Transverse colon (tissue), 4 donors: Measurements from ENCODE around the gene HELZ. TPM values are rescaled to one million over a fixed set of nuclear protein-coding genes. Genes with fewer than 3 reads are reported as not detected.

Experiments used
- DNase-seq: peaks from one replicate; pipeline ENCODE4 v3.0.0-alpha.2; 2019
- H3K27ac ChIP-seq, 4 donors: fragments of 200-600 bp; sonication (generic); 2 replicates each; pipeline ENCODE4 v1.5.1; 2016 to 2018; ENCODE audit warnings: inconsistent platforms in 4 of 4
- H3K27me3 ChIP-seq: fragments of 200-600 bp; sonication (generic); 2 replicates; pipeline ENCODE4 v1.5.1; 2017; ENCODE audit warnings: inconsistent platforms
- H3K36me3 ChIP-seq, 4 donors: fragments of 200-600 bp; sonication (generic); 2 replicates each; pipeline ENCODE4 v1.5.1; 2017 to 2019; ENCODE audit warnings: inconsistent platforms in 4 of 4
- H3K4me1 ChIP-seq, 4 donors: fragments of 200-600 bp; sonication (generic); 2 replicates each; pipeline ENCODE4 v1.5.1; 2017 to 2020; ENCODE audit warnings: inconsistent platforms in 4 of 4
- H3K4me3 ChIP-seq, 4 donors: fragments of 200-600 bp; sonication (generic); 1 replicate in 1 of 4; 2 replicates in 3 of 4; pipeline versions ENCODE4 v1.5.1 to v1.6.1; 2017 to 2019; ENCODE audit warnings: inconsistent platforms in 4 of 4
- H3K9me3 ChIP-seq, 2 donors: fragments of 200-600 bp; sonication (generic); 2 replicates each; pipeline ENCODE4 v1.5.1; 2017 to 2019; ENCODE audit warnings: inconsistent platforms in 2 of 2
- CTCF ChIP-seq, 5 experiments: fragments of 200-600 bp in 3 of 5; fragments of 450-650 bp in 2 of 5; sonication (generic) in 3 of 5; IDR thresholded peaks; 1 replicate in 2 of 5; 2 replicates in 3 of 5; pipeline ENCODE4 v1.5.1; 2016 to 2017; ENCODE audit warnings: antibody characterized with exemption in 5 of 5, inconsistent platforms in 3 of 5, mild to moderate bottlenecking in 2 of 5, moderate library complexity in 1 of 5
- EP300 ChIP-seq: sonication (generic); formaldehyde crosslinking; IDR thresholded peaks from one replicate; pipeline ENCODE4 v1.6.1; 2017; ENCODE audit warnings: antibody characterized with exemption, low read depth
- POLR2A ChIP-seq: fragments of 450-650 bp; IDR thresholded peaks from one replicate; pipeline ENCODE4 v1.6.1; 2016; ENCODE audit warnings: antibody characterized with exemption, mild to moderate bottlenecking, moderate library complexity
- POLR2AphosphoS5 ChIP-seq, 3 donors: sonication (generic); formaldehyde crosslinking; IDR thresholded peaks; one replicate each; pipeline ENCODE4 v1.6.1; 2016; ENCODE audit warnings: antibody characterized with exemption in 3 of 3
- WGBS, 2 donors: methylation state at CpG; one replicate each; pipeline ENCODE4 v1.1.5; 2018; ENCODE audit warnings: low coverage in 1 of 2; 5-methylcytosine and 5-hydroxymethylcytosine counted together
- in situ Hi-C, 4 donors: fragments of 200-750 bp; cut with MboI; loops; one replicate each; pipeline versions ENCODE4 v1.15.0 to v1.15.1; 2017; ENCODE audit warnings: low sequenced_read_pairs in 3 of 4, low pct_ligation_motif_present in 1 of 4, low pct_unique_long_range_greater_than_20kb in 1 of 4
- intact Hi-C: fragments of 100-400 bp; cut with DNase I; formaldehyde crosslinking; loops from one replicate; pipeline ENCODE4 v1.15.1; 2023; ENCODE audit warnings: low total_unique reads
- total RNA-seq, 4 donors: library from RNA; depleted of rRNA; stranded (reverse); fragments of >200 nt; gene quantifications; one replicate each; pipeline ENCODE4 v1.1.0, GENCODE V29; 2016

HELZ gene
- total RNA-seq, 4 donors from 2014 or later, result 31.8 to 126 (median 56.0) TPM

GRCh38 chr17:67232441-67232840 is 12.6 kb downstream of the HELZ start:
- DNase-seq, result no peak
- Histone ChIP-seq H3K27me3 (no peaks in the 10 kb centered on the region), H3K4me1 (peaks cover 0 to 5% (median 2%) of the 10 kb centered on the region in 4 donors), H3K27ac (no peak overlapping the region), H3K36me3 (peaks cover 0 to 22% (median 8%) of the 10 kb centered on the region in 4 donors), H3K4me3 (no peak overlapping the region), H3K9me3 (no peaks in the 10 kb centered on the region)
- intact Hi-C loops (no loop called here), in situ Hi-C loops (no loop called here)
- TF ChIP-seq POLR2A, result no peak
- no peak for TF ChIP-seq POLR2AphosphoS5 (IDR thresholded peaks at IDR 0.05)
- TF ChIP-seq EP300, result no peak
- TF ChIP-seq CTCF (IDR thresholded peaks at IDR 0.05), result no peak
- 93 to 94% methylated on average over 2 of the region's 2 CpGs for WGBS, 2 donors

GRCh38 chr17:67229109-67229955 is 15.7 kb downstream of the HELZ start:
- intact Hi-C loops, result no loop called here

GRCh38 chr17:67227488-67227887 is 17.5 kb downstream of the HELZ start:
- TF ChIP-seq POLR2AphosphoS5 (IDR thresholded peaks at IDR 0.05), result peak in 1 of 3 donors; percentile 26
- TF ChIP-seq EP300, result no peak
- intact Hi-C loops, result no loop called here
- in situ Hi-C loops, result no loop called here

More at GRCh38 chr17:67229109-67229955, 15.7 kb downstream of the HELZ start:
- in situ Hi-C loops, result no loop called here
- WGBS, 2 donors, result 90% methylated on average over 5 of the region's 5 CpGs
- no peaks in the 10 kb centered on the region for H3K9me3 ChIP-seq
- H3K36me3 ChIP-seq, result peaks cover 0 to 17% (median 0%) of the 10 kb centered on the region in 4 donors
- TF ChIP-seq EP300 (no peak), POLR2A (no peak), CTCF (IDR thresholded peaks at IDR 0.05) (no peak), POLR2AphosphoS5 (IDR thresholded peaks at IDR 0.05) (no peak)
- DNase-seq, result no peak
- H3K27me3 ChIP-seq, result no peaks in the 10 kb centered on the region
- H3K27ac ChIP-seq, result no peak overlapping the region
- no peak overlapping the region for H3K4me3 ChIP-seq
- peaks cover 0 to 9% (median 2%) of the 10 kb centered on the region in 4 donors for H3K4me1 ChIP-seq

GRCh38 chr17:67225316-67225715 is 19.7 kb downstream of the HELZ start:
- Histone ChIP-seq H3K27me3 (no peaks in the 10 kb centered on the region), H3K4me1 (peaks cover 0 to 15% (median 4%) of the 10 kb centered on the region in 4 donors), H3K4me3 (no peak overlapping the region), H3K36me3 (peaks cover 0 to 3% (median 0%) of the 10 kb centered on the region in 4 donors), H3K9me3 (no peaks in the 10 kb centered on the region), H3K27ac (no peak overlapping the region)
- 92 to 94% methylated on average over 4 of the region's 4 CpGs for WGBS, 2 donors
- in situ Hi-C loops, result no loop called here
- TF ChIP-seq CTCF (IDR thresholded peaks at IDR 0.05) (no peak), POLR2AphosphoS5 (IDR thresholded peaks at IDR 0.05) (no peak), EP300 (no peak), POLR2A (no peak)
- intact Hi-C loops, result no loop called here
- DNase-seq, result no peak

More at GRCh38 chr17:67227488-67227887, 17.5 kb downstream of the HELZ start:
- Histone ChIP-seq H3K9me3 (no peaks in the 10 kb centered on the region), H3K27me3 (no peaks in the 10 kb centered on the region), H3K4me3 (no peak overlapping the region), H3K36me3 (peaks cover 0 to 7% (median 0%) of the 10 kb centered on the region in 4 donors), H3K4me1 (peaks cover 0 to 9% (median 2%) of the 10 kb centered on the region in 4 donors), H3K27ac (no peak overlapping the region)
- no peak for DNase-seq
